Body of pancreas (tissue), 4 donors: ENCODE measurements around the gene DGLUCY. TPM values are rescaled to one million over a fixed set of nuclear protein-coding genes. Genes with fewer than 3 reads are reported as not detected.
"Not testable (repeated sequence)": the region's sequence is repeated elsewhere in the genome, so short reads cannot be mapped to it uniquely, and the experiment has no call there.

Experiments used
- ATAC-seq: fragments of 150-250 bp; one replicate; pipeline ENCODE4 v1.9.1; 2016
- DNase-seq, 4 donors: peaks; one replicate each; pipeline ENCODE4 v3.0.0-alpha.2; 2019
- H3K27ac ChIP-seq, 4 donors: fragments of 200-600 bp; sonication (generic); 1 replicate in 3 of 4; 2 replicates in 1 of 4; pipeline versions ENCODE4 v1.5.1 to v1.6.1; 2016 to 2019; ENCODE audit warnings: mild to moderate bottlenecking in 1 of 4, mixed read lengths in 1 of 4, moderate library complexity in 1 of 4
- H3K27me3 ChIP-seq, 2 donors: fragments of 200-600 bp; sonication (generic); one replicate each; pipeline ENCODE4 v1.6.0; 2016; ENCODE audit warnings: mild to moderate bottlenecking in 1 of 2
- H3K36me3 ChIP-seq, 2 donors: fragments of 200-600 bp; sonication (generic); replicated peaks in 1 of 2; 2 replicates each; pipeline ENCODE4 v1.5.1; 2016; ENCODE audit warnings: low read depth in 2 of 2; ENCODE audit not compliant: insufficient read depth in 1 of 2
- H3K4me1 ChIP-seq: fragments of 200-600 bp; sonication (generic); one replicate; pipeline ENCODE4 v1.6.0; 2016
- H3K4me3 ChIP-seq, 2 donors: fragments of 200-600 bp; sonication (generic); 1 replicate in 1 of 2; 2 replicates in 1 of 2; pipeline ENCODE4 v1.5.1; 2016 to 2019
- H3K9me3 ChIP-seq, 3 donors: fragments of 200-600 bp; sonication (generic); 1 replicate in 2 of 3; 2 replicates in 1 of 3; pipeline ENCODE4 v1.5.1; 2016
- POLR2A ChIP-seq, 3 donors: fragments of 450-650 bp; IDR thresholded peaks; one replicate each; pipeline ENCODE4 v1.6.1; 2016; ENCODE audit warnings: antibody characterized with exemption in 3 of 3, mild to moderate bottlenecking in 2 of 3
- WGBS, 2 donors: methylation state at CpG; one replicate each; pipeline ENCODE4 v1.1.5; 2017; 5-methylcytosine and 5-hydroxymethylcytosine counted together
- intact Hi-C: fragments of 100-400 bp; cut with DNase I; formaldehyde crosslinking; loops from one replicate; pipeline ENCODE4 v1.15.1; 2023
- total RNA-seq, 2 donors: library from RNA; depleted of rRNA; stranded (reverse); fragments of >200 nt; gene quantifications; one replicate each; pipeline ENCODE4 v1.1.0, GENCODE V29; 2016
- TF ChIP-seq, protein P1 (sequence below), 7 experiments: fragments of 450-650 bp in 4 of 7; fragments of 200-600 bp in 3 of 7; sonication (generic) in 3 of 7; IDR thresholded peaks; one replicate each; pipeline ENCODE4 v1.5.1; 2016 to 2019; ENCODE audit warnings: antibody characterized with exemption in 7 of 7

DGLUCY gene
- total RNA-seq, 2 donors from 2014 or later: 30.9 to 77.8 TPM

DNA sequence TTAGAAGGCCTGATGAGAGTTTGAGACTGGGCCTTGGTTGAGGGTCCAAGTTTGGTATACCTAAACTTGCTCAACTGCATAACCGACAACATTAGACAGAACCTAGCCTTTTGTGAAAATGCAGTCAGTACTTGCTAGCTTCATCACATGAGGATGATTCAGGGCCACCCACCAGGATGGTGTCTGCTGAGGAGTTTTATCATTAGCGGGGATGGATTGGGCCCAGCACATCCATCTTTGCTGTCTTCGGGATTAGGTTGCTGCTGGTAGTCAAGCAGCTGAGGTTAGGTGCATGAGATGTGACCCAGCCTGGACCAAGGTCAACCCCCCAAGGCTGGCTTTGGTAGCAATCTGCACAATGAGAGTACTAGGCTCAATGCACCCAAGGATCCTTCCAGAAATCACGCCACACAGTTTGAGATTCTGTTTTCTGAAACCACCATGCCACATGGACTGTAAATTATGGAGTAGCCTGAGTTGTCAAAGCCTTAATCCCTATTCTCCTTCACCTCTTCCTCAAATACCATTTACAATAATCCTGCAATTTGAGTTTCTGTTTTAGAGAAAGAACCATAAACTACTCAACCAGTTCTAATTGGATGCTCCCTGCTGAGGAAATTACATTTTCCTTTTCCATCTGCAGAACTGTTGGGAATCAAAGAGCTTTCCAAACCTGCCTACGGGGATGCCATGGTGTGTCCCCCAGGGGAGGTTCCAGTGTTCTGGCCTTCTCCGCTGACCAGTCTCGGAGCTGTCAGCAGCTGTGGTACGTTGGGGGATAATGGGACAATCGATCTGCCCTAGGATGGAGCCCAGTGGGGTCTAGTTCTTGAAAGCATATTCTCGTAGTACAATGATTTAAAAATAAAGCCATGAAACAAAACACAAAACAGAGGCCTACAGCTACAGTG, 61.7 kb downstream of the DGLUCY start:
- ATAC-seq (no peak), DNase-seq (no peak)
- H3K27ac ChIP-seq: no peak overlapping the region
- 89 to 92% methylated on average over 9 to 10 of the region's 10 CpGs for WGBS, 2 donors
- H3K27me3 ChIP-seq: no peaks in the 10 kb centered on the region
- H3K4me1 ChIP-seq: peaks cover 17% of the 10 kb centered on the region
- H3K36me3 ChIP-seq: peaks cover 0 to 5% of the 10 kb centered on the region in 2 donors
- intact Hi-C loops: no loop called here
- no peak overlapping the region for H3K4me3 ChIP-seq
- no peak for TF ChIP-seq POLR2A (IDR thresholded peaks at IDR 0.05)
- TF ChIP-seq, protein P1, sequence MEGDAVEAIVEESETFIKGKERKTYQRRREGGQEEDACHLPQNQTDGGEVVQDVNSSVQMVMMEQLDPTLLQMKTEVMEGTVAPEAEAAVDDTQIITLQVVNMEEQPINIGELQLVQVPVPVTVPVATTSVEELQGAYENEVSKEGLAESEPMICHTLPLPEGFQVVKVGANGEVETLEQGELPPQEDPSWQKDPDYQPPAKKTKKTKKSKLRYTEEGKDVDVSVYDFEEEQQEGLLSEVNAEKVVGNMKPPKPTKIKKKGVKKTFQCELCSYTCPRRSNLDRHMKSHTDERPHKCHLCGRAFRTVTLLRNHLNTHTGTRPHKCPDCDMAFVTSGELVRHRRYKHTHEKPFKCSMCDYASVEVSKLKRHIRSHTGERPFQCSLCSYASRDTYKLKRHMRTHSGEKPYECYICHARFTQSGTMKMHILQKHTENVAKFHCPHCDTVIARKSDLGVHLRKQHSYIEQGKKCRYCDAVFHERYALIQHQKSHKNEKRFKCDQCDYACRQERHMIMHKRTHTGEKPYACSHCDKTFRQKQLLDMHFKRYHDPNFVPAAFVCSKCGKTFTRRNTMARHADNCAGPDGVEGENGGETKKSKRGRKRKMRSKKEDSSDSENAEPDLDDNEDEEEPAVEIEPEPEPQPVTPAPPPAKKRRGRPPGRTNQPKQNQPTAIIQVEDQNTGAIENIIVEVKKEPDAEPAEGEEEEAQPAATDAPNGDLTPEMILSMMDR (IDR thresholded peaks at IDR 0.05): no peak
- no peaks in the 10 kb centered on the region for H3K9me3 ChIP-seq

- DNase-seq (peak; percentile 57 to 67 (median 62)), ATAC-seq (peak; percentile 49)
- Histone ChIP-seq H3K9me3 (no peaks in the 10 kb centered on the region), H3K4me1 (peaks cover 14% of the 10 kb centered on the region), H3K4me3 (no peak overlapping the region), H3K27me3 (no peaks in the 10 kb centered on the region), H3K27ac (peak overlapping the region in 1 of 4 donors; percentile 36), H3K36me3 (peaks cover 0 to 14% of the 10 kb centered on the region in 2 donors)
- no peak for TF ChIP-seq POLR2A (IDR thresholded peaks at IDR 0.05)
- TF ChIP-seq, protein P1 (IDR thresholded peaks at IDR 0.05): peak; percentile 55 to 73 (median 68)
- WGBS, 2 donors: 66 to 69% methylated on average over 14 to 16 of the region's 16 CpGs
- intact Hi-C loops: no loop called here
These were observed 63.5 kb downstream of the DGLUCY start for GRCh38 chr14:91177073-91178034.

DNA sequence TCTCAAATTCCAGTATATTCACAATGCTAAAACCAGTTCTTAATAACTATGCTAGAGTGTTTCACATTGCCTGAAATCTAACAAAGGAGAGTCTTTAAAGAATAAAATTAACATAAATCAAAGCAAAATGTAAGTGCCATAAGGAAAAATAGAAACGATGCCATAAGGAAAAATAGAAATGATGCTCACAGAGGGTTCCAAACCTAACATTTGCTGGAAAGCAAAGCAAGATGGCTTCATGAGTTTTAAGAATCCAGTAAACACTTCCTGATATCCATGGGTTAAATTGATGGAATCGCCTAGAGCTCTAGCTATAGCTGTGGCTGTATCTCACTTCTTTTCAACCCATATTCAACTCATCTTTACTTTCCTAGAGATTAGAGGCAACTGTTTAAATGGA, 66.7 kb downstream of the DGLUCY start:
- TF ChIP-seq, protein P1 (IDR thresholded peaks at IDR 0.05): no peak
- TF ChIP-seq POLR2A (IDR thresholded peaks at IDR 0.05): no peak
- Histone ChIP-seq H3K27ac (no peak overlapping the region), H3K4me3 (no peak overlapping the region), H3K36me3 (peaks cover 0 to 19% of the 10 kb centered on the region in 2 donors), H3K9me3 (no peaks in the 10 kb centered on the region), H3K27me3 (no peaks in the 10 kb centered on the region), H3K4me1 (peaks cover 6% of the 10 kb centered on the region)
- 65 to 75% methylated on average over 2 of the region's 2 CpGs for WGBS, 2 donors
- ATAC-seq (no peak), DNase-seq (no peak)
- intact Hi-C loops: no loop called here

DNA sequence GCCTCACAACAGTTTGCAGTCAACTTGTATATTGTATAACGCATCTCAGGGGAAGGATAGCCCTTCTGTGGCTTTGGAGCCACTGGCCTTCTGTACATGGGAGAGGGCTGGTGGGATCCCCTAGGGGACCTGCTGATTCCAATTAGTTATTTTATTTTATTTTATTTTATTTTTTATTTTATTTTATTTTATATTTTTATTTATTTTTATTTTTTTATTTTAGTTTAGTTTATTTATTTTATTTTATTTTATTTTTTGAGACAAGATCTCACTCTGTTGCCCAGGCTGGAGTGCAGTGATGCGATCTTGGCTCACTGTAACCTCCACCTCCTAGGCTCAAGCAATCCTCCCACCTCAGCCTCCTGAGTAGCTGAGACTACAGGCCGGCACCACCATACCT, 68.9 kb downstream of the DGLUCY start:
- peaks cover 0 to 19% of the 10 kb centered on the region in 2 donors for H3K36me3 ChIP-seq
- H3K27me3 ChIP-seq, H3K4me1 ChIP-seq, H3K27ac ChIP-seq, DNase-seq, H3K4me3 ChIP-seq, H3K9me3 ChIP-seq, intact Hi-C loops, ATAC-seq: not testable (repeated sequence)
- WGBS, 2 donors: 90 to 97% methylated on average over 3 of the region's 3 CpGs

DNA sequence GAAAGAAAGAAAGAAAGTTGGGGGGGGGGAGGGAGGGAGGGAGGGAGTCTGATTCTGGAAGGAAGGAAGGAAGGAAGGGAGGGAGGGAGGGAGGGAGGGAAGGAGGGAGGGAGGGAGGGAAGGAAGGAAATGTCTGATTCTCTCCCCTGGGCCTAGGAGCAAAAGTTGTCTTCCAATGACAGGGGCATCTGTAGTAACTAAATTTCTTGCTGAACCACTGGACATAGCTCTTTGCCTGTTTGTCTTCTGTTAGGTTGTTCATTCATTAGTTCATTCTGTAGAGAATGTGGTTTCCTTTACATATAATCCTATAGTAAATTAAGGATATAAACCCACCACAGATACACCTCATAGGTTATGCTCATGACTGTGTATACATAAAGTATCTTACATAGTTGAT, 70.7 kb downstream of the DGLUCY start:
- TF ChIP-seq POLR2A (IDR thresholded peaks at IDR 0.05): no peak
- TF ChIP-seq, protein P1 (IDR thresholded peaks at IDR 0.05): no peak
- Histone ChIP-seq H3K4me3 (no peak overlapping the region), H3K9me3 (no peaks in the 10 kb centered on the region), H3K27ac (no peak overlapping the region), H3K27me3 (no peaks in the 10 kb centered on the region), H3K4me1 (no peaks in the 10 kb centered on the region), H3K36me3 (peaks cover 0 to 26% of the 10 kb centered on the region in 2 donors)
- intact Hi-C loops: no loop called here
- DNase-seq: no peak
- ATAC-seq: no peak
